ENCODE measurements around the gene PRXL2B. TPM values are rescaled to one million over a fixed set of nuclear protein-coding genes. Genes with fewer than 3 reads are reported as not detected.
"Not testable (repeated sequence)": the region's sequence is repeated elsewhere in the genome, so short reads cannot be mapped to it uniquely, and the experiment has no call there.

The PRXL2B gene
- total RNA-seq, 1 donor from 2014 or later: 10.0 TPM

DNA sequence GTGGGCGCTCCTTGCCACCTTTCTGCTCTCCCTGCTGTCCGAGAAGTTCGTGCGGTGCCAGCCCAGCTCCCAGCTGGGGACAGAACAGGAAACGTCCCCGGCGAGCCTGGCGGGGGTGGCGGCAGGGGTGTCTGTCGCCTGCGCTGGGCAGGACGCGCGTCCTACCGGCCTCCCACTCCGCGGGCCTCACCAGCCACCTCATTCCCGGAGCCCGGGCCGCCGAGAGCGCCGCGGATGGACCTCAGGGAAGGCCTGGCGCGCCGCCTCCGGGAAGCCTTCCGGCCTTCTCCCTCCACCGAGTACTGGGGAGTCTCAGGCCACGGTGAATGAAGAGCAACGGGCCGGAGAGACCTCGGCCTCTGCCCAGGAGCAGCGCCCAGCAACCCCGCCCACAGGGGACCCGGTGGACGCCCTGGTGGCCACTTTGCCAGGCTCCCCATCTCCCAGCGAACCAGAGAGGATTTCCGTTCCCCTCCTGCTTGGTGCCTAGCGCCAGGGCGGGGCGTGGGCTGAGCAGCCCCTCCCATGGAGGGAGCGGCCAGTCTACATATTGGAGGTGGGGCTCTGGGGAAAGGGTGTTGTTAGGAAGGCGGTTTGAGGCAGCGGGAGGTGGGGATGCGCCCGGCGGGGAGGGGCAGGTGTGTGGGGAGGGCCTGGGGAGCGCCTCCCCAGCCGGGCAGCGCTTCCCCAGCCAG, 39.9 kb upstream of the PRXL2B start:
- Histone ChIP-seq H3K79me2 (ENCODE audit: low read depth) (no peaks in the 10 kb centered on the region), H2AFZ (replicated peaks) (no peak overlapping the region), H3K9ac (peak overlapping the region; percentile 80), H3K4me3 (peak overlapping the region; percentile 68), H3K4me2 (peak overlapping the region; percentile 92), H4K20me1 (ENCODE audit: low read depth) (peaks cover 13% of the 10 kb centered on the region), H3K27me3 (no peaks in the 10 kb centered on the region), H3K9me3 (ENCODE audit: low read depth) (no peaks in the 10 kb centered on the region), H3K4me1 (peaks cover 48% of the 10 kb centered on the region), H3K27ac (peak overlapping the region; percentile 93), H3K36me3 (no peaks in the 10 kb centered on the region), H3F3A (ENCODE audit: low read depth) (peaks cover 68% of the 10 kb centered on the region)
- Mint-ChIP-seq H3K4me3 (peak overlapping the region; percentile 91), H3K9me3 (no peaks in the 10 kb centered on the region), H3K27ac (peak overlapping the region; percentile 66), H3K27me3 (ENCODE audit: insufficient read depth, low read depth) (no peaks in the 10 kb centered on the region), H3K36me3 (no peaks in the 10 kb centered on the region), H3K4me1 (peaks cover 54% of the 10 kb centered on the region)
- TF ChIP-seq, protein P1, sequence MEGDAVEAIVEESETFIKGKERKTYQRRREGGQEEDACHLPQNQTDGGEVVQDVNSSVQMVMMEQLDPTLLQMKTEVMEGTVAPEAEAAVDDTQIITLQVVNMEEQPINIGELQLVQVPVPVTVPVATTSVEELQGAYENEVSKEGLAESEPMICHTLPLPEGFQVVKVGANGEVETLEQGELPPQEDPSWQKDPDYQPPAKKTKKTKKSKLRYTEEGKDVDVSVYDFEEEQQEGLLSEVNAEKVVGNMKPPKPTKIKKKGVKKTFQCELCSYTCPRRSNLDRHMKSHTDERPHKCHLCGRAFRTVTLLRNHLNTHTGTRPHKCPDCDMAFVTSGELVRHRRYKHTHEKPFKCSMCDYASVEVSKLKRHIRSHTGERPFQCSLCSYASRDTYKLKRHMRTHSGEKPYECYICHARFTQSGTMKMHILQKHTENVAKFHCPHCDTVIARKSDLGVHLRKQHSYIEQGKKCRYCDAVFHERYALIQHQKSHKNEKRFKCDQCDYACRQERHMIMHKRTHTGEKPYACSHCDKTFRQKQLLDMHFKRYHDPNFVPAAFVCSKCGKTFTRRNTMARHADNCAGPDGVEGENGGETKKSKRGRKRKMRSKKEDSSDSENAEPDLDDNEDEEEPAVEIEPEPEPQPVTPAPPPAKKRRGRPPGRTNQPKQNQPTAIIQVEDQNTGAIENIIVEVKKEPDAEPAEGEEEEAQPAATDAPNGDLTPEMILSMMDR (IDR thresholded peaks at IDR 0.05): peak; percentile 20
- TF ChIP-seq EZH2 (IDR thresholded peaks at IDR 0.05): no peak
- DNase-seq (ENCODE audit: low spot score): peak; percentile 94

DNA sequence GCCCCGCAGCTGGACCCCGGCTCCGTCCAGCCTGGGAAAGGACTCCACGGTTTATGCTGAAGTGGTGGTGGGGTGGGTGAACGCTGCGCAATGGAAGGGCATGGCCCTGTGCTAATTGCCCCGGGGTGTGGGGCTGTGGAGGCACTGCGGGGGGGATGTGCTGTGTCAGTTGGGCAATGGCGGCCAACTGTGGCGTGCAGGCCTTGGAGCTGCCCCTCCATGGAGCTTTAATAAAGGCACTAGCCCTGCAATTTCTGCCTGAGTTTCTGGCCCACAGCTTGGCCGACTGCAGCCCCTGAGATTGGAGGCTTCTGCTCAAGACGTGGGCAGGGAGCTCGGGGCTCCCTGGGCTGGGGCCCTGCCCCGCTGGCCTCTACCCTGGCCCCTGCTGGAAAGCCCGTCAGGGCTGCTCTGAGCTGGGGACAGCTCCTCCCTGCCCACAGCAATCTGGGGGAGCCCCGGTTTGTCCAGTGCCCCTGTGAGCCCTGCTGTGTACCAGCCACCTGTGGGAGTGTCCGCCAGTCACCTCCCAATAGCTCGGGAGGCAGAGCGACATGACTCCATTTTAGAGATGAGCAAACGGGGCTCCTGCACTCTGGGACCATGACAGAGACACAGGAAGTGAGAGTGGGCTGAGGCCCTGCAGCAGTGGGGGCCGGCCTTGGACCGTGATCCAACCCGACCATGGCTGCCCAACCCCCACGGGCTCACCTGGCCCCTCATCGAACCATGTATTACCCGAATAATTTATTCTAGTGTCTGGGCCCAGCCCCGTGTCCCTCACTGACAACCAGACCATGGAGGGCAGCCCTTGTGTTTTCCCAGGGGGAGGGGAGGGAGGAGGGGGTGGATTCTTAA, 39.1 kb upstream of the PRXL2B start:
- Histone ChIP-seq H3K27me3 (no peaks in the 10 kb centered on the region), H3K9ac (peak overlapping the region; percentile 80), H3K27ac (peak overlapping the region; percentile 93), H3K36me3 (no peaks in the 10 kb centered on the region), H3K4me3 (peak overlapping the region; percentile 68), H3F3A (ENCODE audit: low read depth) (peaks cover 62% of the 10 kb centered on the region), H2AFZ (replicated peaks) (no peak overlapping the region), H3K4me1 (peaks cover 47% of the 10 kb centered on the region), H3K9me3 (ENCODE audit: low read depth) (no peaks in the 10 kb centered on the region), H4K20me1 (ENCODE audit: low read depth) (peaks cover 13% of the 10 kb centered on the region), H3K79me2 (ENCODE audit: low read depth) (no peaks in the 10 kb centered on the region), H3K4me2 (peak overlapping the region; percentile 92)
- H3K27ac Mint-ChIP-seq: no peak overlapping the region
- H3K4me3 Mint-ChIP-seq: peak overlapping the region; percentile 91
- H3K27me3 Mint-ChIP-seq (ENCODE audit: insufficient read depth, low read depth): no peaks in the 10 kb centered on the region
- DNase-seq (ENCODE audit: low spot score): peak; percentile 49
- TF ChIP-seq, protein P1 (IDR thresholded peaks at IDR 0.05): no peak
- TF ChIP-seq EZH2 (IDR thresholded peaks at IDR 0.05): no peak
- TF ChIP-seq EZH2phosphoT487 (IDR thresholded peaks at IDR 0.05): no peak
- H3K9me3 Mint-ChIP-seq: no peaks in the 10 kb centered on the region
- H3K36me3 Mint-ChIP-seq: no peaks in the 10 kb centered on the region
- peaks cover 53% of the 10 kb centered on the region for H3K4me1 Mint-ChIP-seq

DNA sequence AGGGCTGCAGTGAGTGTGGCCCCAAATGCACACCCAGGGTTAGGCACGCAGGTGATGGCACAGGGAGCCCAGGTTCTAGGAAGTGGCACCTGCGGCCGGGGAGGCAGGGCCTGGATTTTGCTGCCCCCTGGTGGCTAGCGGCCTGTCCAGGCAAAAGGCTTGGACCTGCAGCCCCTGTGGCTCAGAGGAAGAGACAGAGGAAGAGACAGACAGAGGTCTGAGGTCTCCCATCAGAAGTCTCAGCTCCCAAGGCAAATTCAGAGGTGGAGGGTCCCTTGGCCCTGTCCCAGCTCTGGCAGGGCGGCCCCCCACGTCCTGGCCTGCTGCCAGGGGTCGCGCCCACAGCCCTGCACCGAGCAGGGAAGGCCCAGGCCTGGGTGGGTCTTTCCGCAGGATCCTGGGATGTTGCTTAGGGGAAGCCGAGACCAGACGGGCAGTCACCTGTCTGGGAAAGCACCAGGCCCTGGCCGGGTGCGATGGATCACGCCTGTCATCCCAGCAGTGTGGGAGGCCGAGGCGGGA, 38.4 kb upstream of the PRXL2B start:
- H3K9me3 ChIP-seq (ENCODE audit: low read depth): no peaks in the 10 kb centered on the region
- peak overlapping the region; percentile 68 for H3K4me3 ChIP-seq
- no peak overlapping the region for H2AFZ ChIP-seq (replicated peaks)
- no peaks in the 10 kb centered on the region for H3K27me3 Mint-ChIP-seq (ENCODE audit: insufficient read depth, low read depth)
- peaks cover 46% of the 10 kb centered on the region for H3K4me1 Mint-ChIP-seq
- no peak overlapping the region for H3K27ac Mint-ChIP-seq
- H3K4me3 Mint-ChIP-seq: peak overlapping the region; percentile 91
- H3K36me3 Mint-ChIP-seq: no peaks in the 10 kb centered on the region
- H3K4me1 ChIP-seq: peaks cover 40% of the 10 kb centered on the region
- DNase-seq (ENCODE audit: low spot score): peak; percentile 88
- TF ChIP-seq, protein P1 (IDR thresholded peaks at IDR 0.05): peak; percentile 98
- TF ChIP-seq EZH2phosphoT487 (IDR thresholded peaks at IDR 0.05) (no peak), EZH2 (IDR thresholded peaks at IDR 0.05) (no peak)
- no peaks in the 10 kb centered on the region for H3K36me3 ChIP-seq
- H3K79me2 ChIP-seq (ENCODE audit: low read depth): no peaks in the 10 kb centered on the region
- no peak overlapping the region for H3K9ac ChIP-seq
- peaks cover 13% of the 10 kb centered on the region for H4K20me1 ChIP-seq (ENCODE audit: low read depth)
- H3K4me2 ChIP-seq: peak overlapping the region; percentile 92
- no peaks in the 10 kb centered on the region for H3K27me3 ChIP-seq
- peaks cover 55% of the 10 kb centered on the region for H3F3A ChIP-seq (ENCODE audit: low read depth)
- H3K9me3 Mint-ChIP-seq: no peaks in the 10 kb centered on the region
- H3K27ac ChIP-seq: peak overlapping the region; percentile 20

DNA sequence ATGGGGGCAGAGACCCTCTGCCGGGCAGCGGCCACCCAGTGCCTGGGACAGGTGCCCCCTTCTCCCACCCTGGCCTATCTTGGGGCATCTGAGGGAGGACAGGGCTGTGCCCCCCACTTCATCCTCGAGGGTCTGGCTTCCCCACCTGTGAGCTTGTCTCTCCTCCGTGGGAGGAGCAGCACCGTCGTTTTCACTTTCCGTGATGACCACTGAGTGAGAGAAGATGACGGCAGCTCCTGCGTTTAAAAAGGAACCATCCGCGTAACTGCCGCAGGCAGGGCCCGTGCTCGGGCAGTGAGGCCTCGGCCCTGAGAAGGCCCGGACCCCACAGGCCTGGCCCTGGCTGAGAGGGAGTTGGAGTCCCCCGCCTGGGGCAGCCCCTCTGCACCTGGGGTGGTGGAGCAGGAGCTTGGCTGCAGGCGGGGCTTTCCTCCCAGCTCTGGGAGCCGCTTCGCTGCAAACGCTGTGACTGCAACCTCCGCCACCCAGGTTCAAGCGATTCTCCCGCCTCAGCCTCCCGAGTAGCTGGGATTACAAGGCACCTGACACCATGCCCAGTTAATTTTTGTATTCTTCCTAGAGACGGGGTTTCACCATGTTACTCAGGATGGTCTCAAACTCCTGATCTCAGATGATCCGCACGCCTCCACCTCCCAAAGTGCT, 37.1 kb upstream of the PRXL2B start:
- not testable (repeated sequence) for H3K27me3 ChIP-seq; H3K4me3 ChIP-seq; H3K9ac ChIP-seq; H2AFZ ChIP-seq (replicated peaks); H3K4me2 ChIP-seq; H3K27ac ChIP-seq; DNase-seq (ENCODE audit: low spot score); H3K9me3 ChIP-seq (ENCODE audit: low read depth); H3K9me3 Mint-ChIP-seq; H3K36me3 ChIP-seq; H3K27me3 Mint-ChIP-seq (ENCODE audit: insufficient read depth, low read depth); H3K79me2 ChIP-seq (ENCODE audit: low read depth); H3K36me3 Mint-ChIP-seq
- H3F3A ChIP-seq (ENCODE audit: low read depth): peaks cover 42% of the 10 kb centered on the region
- peaks cover 26% of the 10 kb centered on the region for H3K4me1 ChIP-seq
- peak overlapping the region; percentile 59 for H3K4me3 Mint-ChIP-seq
- H3K4me1 Mint-ChIP-seq: peaks cover 42% of the 10 kb centered on the region
- peak overlapping the region; percentile 66 for H3K27ac Mint-ChIP-seq
- peaks cover 13% of the 10 kb centered on the region for H4K20me1 ChIP-seq (ENCODE audit: low read depth)

DNA sequence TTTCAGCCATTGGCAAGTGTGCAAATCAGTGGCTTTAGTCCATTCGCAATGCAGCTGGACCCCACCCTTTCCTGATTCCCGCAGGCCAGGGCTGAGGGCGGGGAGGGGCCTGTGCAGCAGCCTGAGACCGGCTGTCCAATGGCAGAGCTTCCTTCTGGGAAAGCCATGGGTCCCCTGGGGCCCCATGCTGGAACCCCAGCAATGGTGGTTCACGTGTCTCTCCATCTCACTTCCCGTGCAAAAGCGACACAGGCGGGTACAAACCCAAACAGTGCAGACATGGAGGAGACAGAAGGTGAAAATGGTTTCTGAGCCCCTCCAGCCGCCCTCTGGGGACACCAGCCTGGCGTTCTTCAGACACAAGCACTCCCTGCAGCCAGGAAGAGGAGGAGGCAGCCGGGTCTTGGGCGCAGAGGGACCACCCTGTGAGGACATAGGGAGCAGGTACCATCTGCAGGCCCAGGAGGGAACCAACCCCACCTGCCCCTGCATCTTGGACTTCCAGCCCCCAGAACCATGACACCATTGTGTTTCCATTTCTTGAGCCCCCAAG, 36.2 kb upstream of the PRXL2B start:
- H3K9me3 ChIP-seq (ENCODE audit: low read depth); H3K27ac ChIP-seq; H3K27ac Mint-ChIP-seq; DNase-seq (ENCODE audit: low spot score); H3K27me3 ChIP-seq; H3K36me3 ChIP-seq; H3K4me2 ChIP-seq; H2AFZ ChIP-seq (replicated peaks); H3K9me3 Mint-ChIP-seq; H3K27me3 Mint-ChIP-seq (ENCODE audit: insufficient read depth, low read depth); H3K9ac ChIP-seq; H3K4me3 Mint-ChIP-seq; H3K36me3 Mint-ChIP-seq; H3K4me3 ChIP-seq; H3K79me2 ChIP-seq (ENCODE audit: low read depth): not testable (repeated sequence)
- H4K20me1 ChIP-seq (ENCODE audit: low read depth): peaks cover 13% of the 10 kb centered on the region
- peaks cover 36% of the 10 kb centered on the region for H3K4me1 Mint-ChIP-seq
- H3K4me1 ChIP-seq: peaks cover 17% of the 10 kb centered on the region
- H3F3A ChIP-seq (ENCODE audit: low read depth): peaks cover 33% of the 10 kb centered on the region

Measured in neural progenitor cell (in vitro differentiated cells).